GM21717 (cell line): Measurements from ENCODE around the gene PLCB4.
"Not testable (repeated sequence)": the region's sequence is repeated elsewhere in the genome, so short reads cannot be mapped to it uniquely, and the experiment has no call there.

ENCODE experiments used
- ATAC-seq: cut with Tn5 transposase; IDR thresholded peaks from one replicate; pipeline ENCODE4 v1.9.1; 2021; ENCODE audit warnings: mild to moderate bottlenecking, moderate library complexity; ENCODE audit not compliant: unreplicated experiment

Gene PLCB4

GRCh38 chr20:9348747-9349146 is 279.9 kb downstream of the PLCB4 start:
- ATAC-seq: no peak

- ATAC-seq: no peak
Measured at GRCh38 chr20:9349249-9349648, 280.4 kb downstream of the PLCB4 start.

GRCh38 chr20:9352739-9353138 is 283.9 kb downstream of the PLCB4 start:
- ATAC-seq: no peak

GRCh38 chr20:9353180-9353915 is 284.5 kb downstream of the PLCB4 start:
- ATAC-seq: no peak

GRCh38 chr20:9353916-9354276 is 285.0 kb downstream of the PLCB4 start:
- no peak for ATAC-seq

- no peak for ATAC-seq
Measured at GRCh38 chr20:9354579-9354978, 285.7 kb downstream of the PLCB4 start.

GRCh38 chr20:9358001-9358400 is 289.1 kb downstream of the PLCB4 start:
- no peak for ATAC-seq

- ATAC-seq: no peak
Measured at GRCh38 chr20:9359561-9360308, 290.8 kb downstream of the PLCB4 start.

GRCh38 chr20:9360431-9360830 is 291.5 kb downstream of the PLCB4 start:
- no peak for ATAC-seq

- ATAC-seq: no peak
Measured at GRCh38 chr20:9363673-9364072, 294.8 kb downstream of the PLCB4 start.

- ATAC-seq: no peak
Measured at GRCh38 chr20:9367328-9367727, 298.4 kb downstream of the PLCB4 start.

- no peak for ATAC-seq
Measured at GRCh38 chr20:9367746-9368145, 298.9 kb downstream of the PLCB4 start.

- ATAC-seq: no peak
Measured at GRCh38 chr20:9368893-9369292, 300.0 kb downstream of the PLCB4 start.

- ATAC-seq: no peak
Measured at GRCh38 chr20:9369557-9369956, 300.7 kb downstream of the PLCB4 start.

GRCh38 chr20:9374072-9374471 is 305.2 kb downstream of the PLCB4 start:
- ATAC-seq: no peak

- ATAC-seq: no peak
Measured at GRCh38 chr20:9374480-9374879, 305.6 kb downstream of the PLCB4 start.

- no peak for ATAC-seq
Measured at GRCh38 chr20:9375221-9375681, 306.4 kb downstream of the PLCB4 start.

GRCh38 chr20:9377007-9377406 is 308.1 kb downstream of the PLCB4 start:
- ATAC-seq: no peak

GRCh38 chr20:9385345-9386310 is 316.7 kb downstream of the PLCB4 start:
- not testable (repeated sequence) for ATAC-seq

- ATAC-seq: no peak
Measured at GRCh38 chr20:9388160-9388812, 319.4 kb downstream of the PLCB4 start.

GRCh38 chr20:9388813-9389161 is 319.9 kb downstream of the PLCB4 start:
- no peak for ATAC-seq
